ENCODE measurements around the gene LRP3.
"Not testable (repeated sequence)": the region's sequence is repeated elsewhere in the genome, so short reads cannot be mapped to it uniquely, and the experiment has no call there.

LRP3 gene

GRCh38 chr19:33202546-33203507, 8.7 kb downstream of the LRP3 start:
- H3K9me3 Mint-ChIP-seq, result no peaks in the 10 kb centered on the region
- no peaks in the 10 kb centered on the region for H3K27me3 Mint-ChIP-seq
- peaks cover 52% of the 10 kb centered on the region for H3K36me3 Mint-ChIP-seq (ENCODE audit: low read depth)
- H3K27ac Mint-ChIP-seq, result no peak overlapping the region
- intact Hi-C loops (cut with micrococcal nuclease), result no loop called here
- peaks cover 29% of the 10 kb centered on the region for H3K4me1 Mint-ChIP-seq (ENCODE audit: low read depth)
- no peak overlapping the region for H3K4me3 Mint-ChIP-seq

DNA sequence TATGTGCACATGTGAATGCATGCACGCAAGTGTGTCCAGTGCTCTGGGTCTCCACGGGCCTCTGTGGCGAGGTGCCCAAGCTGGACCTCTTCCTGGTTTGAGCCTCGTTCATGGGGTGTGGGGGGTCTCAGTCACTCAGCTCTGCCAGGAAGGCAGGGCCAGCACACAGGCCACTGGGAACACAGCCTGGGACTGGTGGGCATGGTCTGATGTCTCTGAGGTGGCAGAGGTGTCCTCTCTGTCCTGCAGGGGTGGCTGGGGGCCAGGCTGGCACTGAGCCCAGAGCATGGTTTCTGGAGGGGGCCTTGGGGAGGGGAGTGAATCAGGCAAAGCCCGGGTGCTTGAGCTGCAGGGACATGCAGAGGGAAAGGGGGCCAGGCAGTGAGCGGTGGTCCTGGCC, 9.4 kb downstream of the LRP3 start:
- peaks cover 50% of the 10 kb centered on the region for H3K36me3 Mint-ChIP-seq (ENCODE audit: low read depth)
- intact Hi-C loops (cut with micrococcal nuclease), result no loop called here
- H3K4me1 Mint-ChIP-seq (ENCODE audit: low read depth), result peaks cover 36% of the 10 kb centered on the region
- H3K27ac Mint-ChIP-seq, result no peak overlapping the region
- H3K4me3 Mint-ChIP-seq, result no peak overlapping the region
- no peaks in the 10 kb centered on the region for H3K9me3 Mint-ChIP-seq
- H3K27me3 Mint-ChIP-seq, result no peaks in the 10 kb centered on the region

- Mint-ChIP-seq H3K9me3 (no peaks in the 10 kb centered on the region), H3K27me3 (no peaks in the 10 kb centered on the region), H3K36me3 (ENCODE audit: low read depth) (peaks cover 42% of the 10 kb centered on the region), H3K27ac (no peak overlapping the region), H3K4me1 (ENCODE audit: low read depth) (peaks cover 30% of the 10 kb centered on the region), H3K4me3 (no peak overlapping the region)
- intact Hi-C loops (cut with micrococcal nuclease), result no loop called here
Observed at GRCh38 chr19:33204136-33204973, 10.2 kb downstream of the LRP3 start.

GRCh38 chr19:33205110-33205509, 11.0 kb downstream of the LRP3 start:
- H3K9me3 Mint-ChIP-seq, result no peaks in the 10 kb centered on the region
- no peak overlapping the region for H3K4me3 Mint-ChIP-seq
- H3K4me1 Mint-ChIP-seq (ENCODE audit: low read depth), result peaks cover 22% of the 10 kb centered on the region
- intact Hi-C loops (cut with micrococcal nuclease), result no loop called here
- no peaks in the 10 kb centered on the region for H3K27me3 Mint-ChIP-seq
- no peak overlapping the region for H3K27ac Mint-ChIP-seq
- H3K36me3 Mint-ChIP-seq (ENCODE audit: low read depth), result peaks cover 42% of the 10 kb centered on the region

DNA sequence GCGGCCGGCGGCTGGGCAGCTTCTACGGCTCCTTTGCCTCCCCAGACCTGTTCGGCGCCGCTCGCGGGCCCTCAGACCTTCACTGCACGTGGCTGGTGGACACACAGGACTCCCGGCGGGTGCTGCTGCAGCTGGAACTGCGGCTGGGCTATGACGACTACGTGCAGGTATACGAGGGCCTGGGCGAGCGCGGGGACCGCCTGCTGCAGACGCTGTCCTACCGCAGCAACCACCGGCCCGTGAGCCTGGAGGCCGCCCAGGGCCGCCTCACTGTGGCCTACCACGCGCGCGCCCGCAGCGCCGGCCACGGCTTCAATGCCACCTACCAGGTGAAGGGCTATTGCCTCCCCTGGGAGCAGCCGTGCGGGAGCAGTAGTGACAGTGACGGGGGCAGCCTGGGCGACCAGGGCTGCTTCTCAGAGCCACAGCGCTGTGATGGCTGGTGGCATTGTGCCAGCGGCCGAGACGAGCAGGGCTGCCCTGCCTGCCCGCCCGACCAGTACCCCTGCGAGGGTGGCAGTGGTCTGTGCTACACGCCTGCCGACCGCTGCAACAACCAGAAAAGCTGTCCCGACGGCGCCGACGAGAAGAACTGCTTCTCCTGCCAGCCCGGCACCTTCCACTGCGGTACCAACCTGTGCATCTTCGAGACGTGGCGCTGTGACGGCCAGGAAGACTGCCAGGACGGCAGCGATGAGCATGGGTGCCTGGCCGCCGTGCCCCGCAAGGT, 11.6 kb downstream of the LRP3 start:
- peaks cover 42% of the 10 kb centered on the region for H3K36me3 Mint-ChIP-seq (ENCODE audit: low read depth)
- H3K27ac Mint-ChIP-seq, result no peak overlapping the region
- H3K27me3 Mint-ChIP-seq, result no peaks in the 10 kb centered on the region
- intact Hi-C loops (cut with micrococcal nuclease), result no loop called here
- no peak overlapping the region for H3K4me3 Mint-ChIP-seq
- H3K4me1 Mint-ChIP-seq (ENCODE audit: low read depth), result peaks cover 17% of the 10 kb centered on the region
- H3K9me3 Mint-ChIP-seq, result no peaks in the 10 kb centered on the region

- peaks cover 10% of the 10 kb centered on the region for H3K4me1 Mint-ChIP-seq (ENCODE audit: low read depth)
- H3K9me3 Mint-ChIP-seq, result no peaks in the 10 kb centered on the region
Observed at GRCh38 chr19:33206261-33207039, 12.3 kb downstream of the LRP3 start.

GRCh38 chr19:33207040-33207620, 13.0 kb downstream of the LRP3 start:
- Mint-ChIP-seq H3K9me3 (no peaks in the 10 kb centered on the region), H3K27me3 (no peaks in the 10 kb centered on the region), H3K36me3 (ENCODE audit: low read depth) (peaks cover 42% of the 10 kb centered on the region), H3K4me3 (no peak overlapping the region), H3K27ac (no peak overlapping the region), H3K4me1 (ENCODE audit: low read depth) (peaks cover 8% of the 10 kb centered on the region)
- intact Hi-C loops (cut with micrococcal nuclease), result no loop called here

More at GRCh38 chr19:33206261-33207039, 12.3 kb downstream of the LRP3 start:
- intact Hi-C loops (cut with micrococcal nuclease), result no loop called here
- peaks cover 42% of the 10 kb centered on the region for H3K36me3 Mint-ChIP-seq (ENCODE audit: low read depth)
- no peak overlapping the region for H3K27ac Mint-ChIP-seq
- H3K4me3 Mint-ChIP-seq, result no peak overlapping the region
- H3K27me3 Mint-ChIP-seq, result no peaks in the 10 kb centered on the region

DNA sequence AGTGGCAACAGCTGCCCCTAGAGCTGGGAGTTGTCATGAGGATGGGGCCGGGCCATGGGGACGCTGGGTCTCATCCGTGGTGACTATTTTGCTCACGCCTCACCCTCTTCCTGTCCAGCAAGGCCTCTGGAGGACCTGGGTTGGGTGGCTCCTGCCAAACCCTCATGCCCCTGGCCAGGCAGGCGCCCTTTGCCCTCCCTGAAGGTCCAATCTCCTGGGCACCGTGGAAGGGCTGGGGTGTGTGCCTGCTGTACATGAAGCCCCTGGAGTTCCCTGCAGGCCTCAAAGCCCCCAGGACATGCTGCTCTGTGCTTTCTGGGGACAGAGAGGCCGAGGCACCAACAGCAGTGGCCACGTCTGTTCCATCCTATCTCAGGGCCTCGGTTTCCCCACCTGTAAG, 13.8 kb downstream of the LRP3 start:
- H3K4me1 Mint-ChIP-seq (ENCODE audit: low read depth), result peaks cover 8% of the 10 kb centered on the region
- H3K36me3 Mint-ChIP-seq (ENCODE audit: low read depth), result peaks cover 38% of the 10 kb centered on the region
- no peak overlapping the region for H3K27ac Mint-ChIP-seq
- H3K4me3 Mint-ChIP-seq, result no peak overlapping the region
- intact Hi-C loops (cut with micrococcal nuclease), result no loop called here
- no peaks in the 10 kb centered on the region for H3K27me3 Mint-ChIP-seq
- H3K9me3 Mint-ChIP-seq, result no peaks in the 10 kb centered on the region

- H3K4me3 Mint-ChIP-seq, result no peak overlapping the region
- intact Hi-C loops (cut with micrococcal nuclease), result no loop called here
- no peaks in the 10 kb centered on the region for H3K9me3 Mint-ChIP-seq
- no peak overlapping the region for H3K27ac Mint-ChIP-seq
- peaks cover 8% of the 10 kb centered on the region for H3K4me1 Mint-ChIP-seq (ENCODE audit: low read depth)
- peaks cover 33% of the 10 kb centered on the region for H3K36me3 Mint-ChIP-seq (ENCODE audit: low read depth)
- H3K27me3 Mint-ChIP-seq, result no peaks in the 10 kb centered on the region
Observed at GRCh38 chr19:33208371-33208895, 14.3 kb downstream of the LRP3 start.

DNA sequence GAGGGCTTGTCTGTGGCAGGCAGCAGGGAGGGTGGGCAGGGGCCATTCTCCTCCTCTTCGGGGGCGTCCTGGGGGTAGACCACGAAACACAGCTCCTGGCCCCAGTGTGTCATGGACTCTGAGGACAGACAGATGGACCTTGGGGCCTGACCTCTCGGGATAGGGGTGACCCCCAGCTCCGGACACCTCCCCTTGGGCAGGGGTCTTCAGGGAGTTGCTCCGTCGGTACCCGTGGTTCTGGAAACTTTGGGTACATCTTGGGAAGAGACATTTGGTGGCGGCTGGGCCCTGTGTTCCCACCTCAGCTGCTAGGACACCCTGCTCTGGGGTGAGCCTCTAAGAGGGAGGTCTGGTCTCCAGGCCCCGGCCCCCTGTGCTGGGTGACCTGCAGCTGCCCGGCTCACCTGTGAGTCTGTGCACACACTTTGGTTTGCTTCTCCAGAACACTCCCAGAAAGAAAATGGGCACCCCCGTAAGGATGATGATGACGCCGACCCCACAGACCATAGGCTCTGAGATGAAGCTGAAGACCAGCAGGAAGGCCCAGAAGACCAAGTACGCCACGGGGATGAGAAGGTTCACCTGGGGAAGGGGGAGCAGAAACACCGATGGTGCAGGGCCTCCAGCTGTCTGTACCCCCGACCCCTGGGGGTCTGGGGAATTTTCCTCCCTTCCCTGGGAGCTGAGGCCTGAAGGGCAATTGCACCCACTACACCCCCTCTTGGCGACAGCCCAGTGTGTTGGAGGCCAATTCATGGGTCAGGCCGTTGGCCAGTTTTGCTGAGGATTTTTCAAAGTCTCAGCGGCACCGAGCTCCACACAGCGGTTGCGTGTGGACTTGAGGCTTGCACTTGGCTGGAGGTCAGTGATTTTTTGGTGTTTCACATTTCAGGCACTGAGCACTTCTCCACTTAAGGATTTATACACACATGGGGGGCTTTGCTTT, 15.0 kb downstream of the LRP3 start:
- Mint-ChIP-seq H3K9me3 (no peaks in the 10 kb centered on the region), H3K36me3 (ENCODE audit: low read depth) (peaks cover 27% of the 10 kb centered on the region), H3K4me3 (no peak overlapping the region), H3K27me3 (no peaks in the 10 kb centered on the region), H3K27ac (no peak overlapping the region), H3K4me1 (ENCODE audit: low read depth) (peaks cover 8% of the 10 kb centered on the region)
- intact Hi-C loops (cut with micrococcal nuclease), result no loop called here

GRCh38 chr19:33209850-33210230, 15.7 kb downstream of the LRP3 start:
- H3K4me3 Mint-ChIP-seq, H3K27ac Mint-ChIP-seq, H3K9me3 Mint-ChIP-seq: not testable (repeated sequence)

More at GRCh38 chr19:33209850-33210230, 15.7 kb downstream of the LRP3 start:
- peaks cover 20% of the 10 kb centered on the region for H3K36me3 Mint-ChIP-seq (ENCODE audit: low read depth)
- intact Hi-C loops (cut with micrococcal nuclease); H3K4me1 Mint-ChIP-seq (ENCODE audit: low read depth); H3K27me3 Mint-ChIP-seq: not testable (repeated sequence)

Measured in dendritic cell treated with granulocyte-macrophage colony-stimulating factor and Interleukin-4, amounts not matched to agents 40 ng/mL and 50 ng/mL, for 4 days (primary cell).